ENCODE data around the gene TTC39A. TPM values are rescaled to one million over a fixed set of nuclear protein-coding genes. Genes with fewer than 3 reads are reported as not detected.

TTC39A gene
- total RNA-seq, 1 experiment from 2014 or later = 8.3 TPM

DNA sequence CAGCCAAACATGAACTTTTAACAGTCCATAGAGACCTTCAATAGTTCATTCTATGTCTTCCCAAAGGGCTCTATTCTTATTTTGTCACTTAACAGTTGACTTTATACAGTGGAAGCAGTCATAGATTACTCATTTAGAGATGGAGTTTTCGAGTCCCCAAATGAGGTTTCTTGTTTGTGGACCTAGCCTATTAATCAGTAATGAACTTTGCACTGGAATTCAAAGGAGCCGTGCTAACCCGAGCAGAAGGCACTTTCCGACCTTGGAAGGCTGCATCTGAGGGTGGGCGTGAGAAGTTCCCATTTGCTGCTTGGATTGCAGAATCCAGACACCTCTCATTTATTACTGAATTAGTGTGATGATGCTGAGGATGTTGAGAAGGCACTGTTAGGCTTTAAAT lies 46.4 kb downstream of the TTC39A start:
- in situ Hi-C loops (cut with HindIII; ENCODE audit: low pct_unique_long_range_greater_than_20kb, low sequenced_read_pairs) (no loop called here), intact Hi-C loops (cut with micrococcal nuclease; ENCODE audit: unreplicated experiment) (no loop called here)
- no peak for TF ChIP-seq SIN3A (IDR thresholded peaks at IDR 0.05; ENCODE audit: borderline replicate concordance, insufficient read depth, low read depth, low read length)
- TF ChIP-seq TCF7L2 (IDR thresholded peaks at IDR 0.05; ENCODE audit: low read depth, low read length) = no peak
- TF ChIP-seq POLR2AphosphoS5 (IDR thresholded peaks at IDR 0.05; ENCODE audit: low read depth, low read length) = no peak
- TF ChIP-seq, protein P1, sequence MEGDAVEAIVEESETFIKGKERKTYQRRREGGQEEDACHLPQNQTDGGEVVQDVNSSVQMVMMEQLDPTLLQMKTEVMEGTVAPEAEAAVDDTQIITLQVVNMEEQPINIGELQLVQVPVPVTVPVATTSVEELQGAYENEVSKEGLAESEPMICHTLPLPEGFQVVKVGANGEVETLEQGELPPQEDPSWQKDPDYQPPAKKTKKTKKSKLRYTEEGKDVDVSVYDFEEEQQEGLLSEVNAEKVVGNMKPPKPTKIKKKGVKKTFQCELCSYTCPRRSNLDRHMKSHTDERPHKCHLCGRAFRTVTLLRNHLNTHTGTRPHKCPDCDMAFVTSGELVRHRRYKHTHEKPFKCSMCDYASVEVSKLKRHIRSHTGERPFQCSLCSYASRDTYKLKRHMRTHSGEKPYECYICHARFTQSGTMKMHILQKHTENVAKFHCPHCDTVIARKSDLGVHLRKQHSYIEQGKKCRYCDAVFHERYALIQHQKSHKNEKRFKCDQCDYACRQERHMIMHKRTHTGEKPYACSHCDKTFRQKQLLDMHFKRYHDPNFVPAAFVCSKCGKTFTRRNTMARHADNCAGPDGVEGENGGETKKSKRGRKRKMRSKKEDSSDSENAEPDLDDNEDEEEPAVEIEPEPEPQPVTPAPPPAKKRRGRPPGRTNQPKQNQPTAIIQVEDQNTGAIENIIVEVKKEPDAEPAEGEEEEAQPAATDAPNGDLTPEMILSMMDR (IDR thresholded peaks at IDR 0.05) = no peak
- no peak for TF ChIP-seq REST (IDR thresholded peaks at IDR 0.05; ENCODE audit: insufficient read depth in 1 of 2, low read depth in 2 of 2, low read length in 1 of 2)
- no peaks in the 10 kb centered on the region for H3K36me3 ChIP-seq (ENCODE audit: control insufficient read depth, insufficient read depth, low read length)
- no peak overlapping the region for H3K27ac ChIP-seq (ENCODE audit: low read length)
- ATAC-seq = no peak
- BruUV-seq (replicated peaks) = no TSS peak
- POLR2A ChIA-PET = no interaction called here
- no peaks in the 10 kb centered on the region for H3K9me3 ChIP-seq (ENCODE audit: control insufficient read depth, insufficient read depth, low read depth, low read length)
- H3K4me3 ChIP-seq (ENCODE audit: low read depth in 2 of 2, low read length in 2 of 2) = no peak overlapping the region
- H3K4me1 ChIP-seq (ENCODE audit: control insufficient read depth, insufficient read depth, low read length) = no peaks in the 10 kb centered on the region
- CTCF ChIA-PET = no interaction called here
- no peaks in the 10 kb centered on the region for H3K27me3 ChIP-seq (ENCODE audit: control insufficient read depth, insufficient read depth, low read length)
- no peak for DNase-seq (ENCODE audit: low read depth, low spot score)

DNA sequence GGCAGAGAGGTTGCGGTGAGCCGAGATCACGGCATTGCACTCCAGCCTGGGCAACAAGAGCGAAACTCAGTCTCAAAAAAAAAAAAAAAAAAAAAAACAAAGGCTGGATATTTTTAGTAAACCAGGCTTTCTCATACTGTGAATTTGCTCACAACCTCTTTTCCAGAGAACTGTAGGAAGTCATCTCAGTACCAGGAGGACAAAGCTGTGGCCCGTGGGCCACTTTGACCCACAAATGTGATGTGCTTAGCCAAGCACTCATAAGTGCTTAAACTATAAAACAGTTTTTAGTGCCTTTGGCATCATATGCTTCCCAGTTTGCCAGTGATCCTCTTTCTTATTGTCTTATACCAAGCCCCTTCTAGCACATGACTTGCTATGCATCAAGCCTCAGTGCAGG lies 47.8 kb downstream of the TTC39A start:
- H3K9me3 ChIP-seq (ENCODE audit: control insufficient read depth, insufficient read depth, low read depth, low read length) = no peaks in the 10 kb centered on the region
- no peak overlapping the region for H3K4me3 ChIP-seq (ENCODE audit: low read depth in 2 of 2, low read length in 2 of 2)
- no TSS peak for BruUV-seq (replicated peaks)
- intact Hi-C loops (cut with micrococcal nuclease; ENCODE audit: unreplicated experiment) (no loop called here), in situ Hi-C loops (cut with HindIII; ENCODE audit: low pct_unique_long_range_greater_than_20kb, low sequenced_read_pairs) (no loop called here)
- H3K27ac ChIP-seq (ENCODE audit: low read length) = no peak overlapping the region
- POLR2A ChIA-PET = interaction anchor here (0.7 kb wide), 1 partner anchor 9 kb away, joined by 18 read pairs; no protein-coding TSS in a partner anchor
- no peaks in the 10 kb centered on the region for H3K36me3 ChIP-seq (ENCODE audit: control insufficient read depth, insufficient read depth, low read length)
- TF ChIP-seq TCF7L2 (IDR thresholded peaks at IDR 0.05; ENCODE audit: low read depth, low read length) (no peak), SIN3A (IDR thresholded peaks at IDR 0.05; ENCODE audit: borderline replicate concordance, insufficient read depth, low read depth, low read length) (no peak), REST (IDR thresholded peaks at IDR 0.05; ENCODE audit: insufficient read depth in 1 of 2, low read depth in 2 of 2, low read length in 1 of 2) (no peak), POLR2AphosphoS5 (IDR thresholded peaks at IDR 0.05; ENCODE audit: low read depth, low read length) (no peak)
- TF ChIP-seq, protein P1 (IDR thresholded peaks at IDR 0.05) = no peak
- DNase-seq (ENCODE audit: low read depth, low spot score) = no peak
- H3K27me3 ChIP-seq (ENCODE audit: control insufficient read depth, insufficient read depth, low read length) = no peaks in the 10 kb centered on the region
- CTCF ChIA-PET = no interaction called here
- ATAC-seq = no peak
- H3K4me1 ChIP-seq (ENCODE audit: control insufficient read depth, insufficient read depth, low read length) = no peaks in the 10 kb centered on the region

Data from Panc1 (cell line).